Left lobe of liver (tissue), 2 donors: ENCODE data around the gene PLD4. TPM values are rescaled to one million over a fixed set of nuclear protein-coding genes. Genes with fewer than 3 reads are reported as not detected.
"Not testable (repeated sequence)": the region's sequence is repeated elsewhere in the genome, so short reads cannot be mapped to it uniquely, and the experiment has no call there.

Source experiments
- ATAC-seq: fragments of 200-7000 bp; cut with Tn5 transposase; one replicate; pipeline ENCODE4 v1.9.1; 2020; ENCODE audit warnings: mild to moderate bottlenecking, moderate library complexity
- DNase-seq: peaks from one replicate; pipeline ENCODE4 v3.0.0-alpha.2; 2020; ENCODE audit warnings: low spot score
- total RNA-seq: library from RNA; stranded (reverse); gene quantifications from one replicate; pipeline ENCODE4 v1.2.1, GENCODE V29; 2021
- donor health status: DM: no; HTN: no; CAD: no; lungs with moderate emphysema.
- donor health status: DM: no; HTN: yes; CAD: no.

Gene PLD4
- total RNA-seq, 1 donor from 2014 or later = not detected

DNA sequence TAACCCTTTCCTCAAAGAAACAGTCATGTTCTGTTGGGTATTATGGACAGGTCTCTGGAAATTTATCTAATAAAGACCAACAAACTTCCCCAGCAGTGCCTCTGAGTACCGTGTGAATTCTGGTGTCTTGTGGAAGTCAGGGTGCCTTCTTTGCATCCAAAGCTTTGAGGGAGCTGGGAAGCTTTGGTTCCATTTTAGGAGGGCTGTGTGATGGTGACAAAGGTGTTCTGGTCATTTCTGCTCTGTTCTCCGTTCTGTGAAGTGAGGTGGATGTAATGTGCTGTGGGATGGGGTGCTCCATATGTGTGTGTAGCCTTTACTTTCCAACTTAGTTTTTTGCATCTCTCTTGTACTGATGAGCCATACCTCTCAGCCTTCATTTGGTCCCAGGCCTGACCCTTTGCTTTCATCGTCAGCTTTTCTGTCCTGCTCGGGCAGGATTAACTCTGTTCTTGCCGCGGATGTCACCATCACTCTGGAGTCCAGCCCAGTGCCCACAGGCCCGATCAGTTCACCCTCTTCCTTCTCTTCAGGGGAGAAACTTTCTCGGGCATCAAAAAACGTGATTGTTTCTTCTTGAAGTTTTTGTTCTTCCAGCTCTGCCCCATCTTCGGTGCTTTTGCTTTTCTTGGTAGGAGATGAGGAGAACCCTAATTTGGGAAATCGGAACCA, 13.2 kb downstream of the PLD4 start:
- DNase-seq (peak; percentile 31), ATAC-seq (no peak)

DNA sequence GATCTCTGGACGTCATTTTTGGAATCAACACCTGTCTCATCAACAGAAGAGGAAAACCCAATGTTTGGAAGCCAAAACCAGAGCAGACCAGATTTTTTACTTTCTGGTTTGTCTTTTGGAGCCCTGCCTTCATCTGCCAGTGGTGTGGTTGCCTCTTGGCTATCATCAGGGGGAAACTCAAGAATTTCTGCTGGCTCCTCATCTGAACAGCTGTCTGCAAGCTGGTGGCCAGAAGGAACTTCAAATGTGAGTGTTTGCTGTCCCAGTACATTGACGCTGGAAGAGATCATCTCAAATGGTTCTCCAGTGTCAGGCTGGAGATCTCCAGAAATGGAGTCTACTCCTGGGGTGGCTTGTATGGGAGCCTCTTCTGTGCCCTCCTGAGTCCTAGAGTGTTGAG, 13.8 kb downstream of the PLD4 start:
- ATAC-seq = no peak
- DNase-seq = no peak

DNA sequence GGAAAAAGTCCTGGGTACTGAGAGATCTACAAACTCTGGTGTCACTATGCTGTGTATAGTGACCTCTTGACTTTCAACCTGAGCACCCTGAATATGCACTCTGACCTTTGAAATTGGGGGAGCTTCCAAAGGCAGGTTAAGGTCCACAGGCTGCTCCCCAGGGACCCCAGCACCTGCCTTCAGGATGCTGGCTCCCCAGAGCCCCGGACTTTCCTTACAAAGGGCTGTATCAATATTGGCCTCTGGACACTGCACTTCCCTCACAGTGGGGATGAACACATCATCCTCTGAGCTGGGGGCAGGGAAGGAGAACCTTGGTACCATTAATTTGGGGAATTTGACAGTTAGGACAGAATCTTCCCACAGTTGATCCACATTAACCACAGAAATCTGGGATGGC, 14.3 kb downstream of the PLD4 start:
- no peak for ATAC-seq
- no peak for DNase-seq

DNA sequence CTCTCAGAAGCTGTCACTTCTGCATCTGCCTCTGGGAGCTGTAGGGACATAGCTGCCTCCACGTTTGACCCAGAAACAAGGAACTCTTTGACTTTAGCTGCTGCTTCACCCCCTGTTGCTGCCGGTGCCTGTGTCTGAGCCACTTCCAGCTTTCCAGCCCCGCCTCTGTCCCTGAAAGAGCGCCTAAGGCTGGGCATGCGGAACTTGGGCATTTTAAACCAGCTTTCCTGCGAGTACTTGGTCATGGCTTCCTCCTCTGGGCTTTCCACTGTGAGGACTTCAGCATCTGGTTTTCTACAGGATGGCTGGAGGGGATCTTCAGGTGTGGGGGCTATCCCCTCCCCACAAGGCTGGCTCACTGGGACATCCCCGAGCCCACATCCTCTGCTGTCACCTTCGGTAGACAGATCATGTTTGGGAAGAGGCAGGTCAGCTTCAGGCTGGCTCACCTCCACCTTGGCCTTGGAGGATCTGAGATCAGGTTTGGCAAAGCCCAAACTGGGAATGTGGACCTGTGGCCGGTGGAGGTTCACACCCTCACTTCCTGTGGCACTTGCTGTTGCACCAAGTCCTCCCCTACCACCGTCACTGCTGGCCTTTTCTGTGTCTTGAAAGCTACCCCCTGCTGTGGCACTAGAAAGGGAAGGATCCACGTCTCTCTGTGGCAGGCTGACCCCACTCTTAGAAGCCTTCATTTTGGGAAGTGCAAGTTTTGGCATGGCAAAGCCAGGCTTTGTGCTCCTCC, 15.2 kb downstream of the PLD4 start:
- ATAC-seq (no peak), DNase-seq (peak; percentile 29)

DNA sequence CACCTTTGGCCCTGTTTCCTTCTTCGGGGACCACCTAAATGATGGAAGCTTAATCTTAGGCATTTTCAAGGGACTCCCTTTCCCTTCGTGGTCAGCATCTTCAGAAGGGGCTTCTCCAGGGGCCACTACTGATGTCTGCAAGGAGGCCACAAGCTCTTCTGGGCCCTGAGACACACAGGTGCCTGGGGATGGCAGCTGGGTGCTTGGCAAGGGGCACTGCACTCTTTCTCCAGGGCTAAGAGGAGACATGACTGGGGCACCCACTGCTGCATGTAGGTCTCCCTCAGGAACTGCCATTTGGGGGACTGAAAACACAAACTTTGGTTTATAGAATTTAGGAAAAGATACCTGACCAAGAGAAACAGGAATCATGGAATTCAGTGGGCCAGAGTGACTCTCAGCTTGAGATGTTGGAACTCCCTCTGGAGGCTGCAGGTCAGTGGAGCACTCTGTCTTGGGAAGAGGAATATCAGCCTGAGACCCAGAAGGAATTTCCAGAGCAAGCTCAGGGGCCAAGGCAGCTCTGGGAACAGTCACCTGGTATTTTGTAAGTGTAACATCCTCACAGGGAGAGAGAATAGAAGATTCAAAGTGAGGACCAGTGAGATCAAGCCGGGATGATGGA, 16.0 kb downstream of the PLD4 start:
- DNase-seq = no peak
- no peak for ATAC-seq

DNA sequence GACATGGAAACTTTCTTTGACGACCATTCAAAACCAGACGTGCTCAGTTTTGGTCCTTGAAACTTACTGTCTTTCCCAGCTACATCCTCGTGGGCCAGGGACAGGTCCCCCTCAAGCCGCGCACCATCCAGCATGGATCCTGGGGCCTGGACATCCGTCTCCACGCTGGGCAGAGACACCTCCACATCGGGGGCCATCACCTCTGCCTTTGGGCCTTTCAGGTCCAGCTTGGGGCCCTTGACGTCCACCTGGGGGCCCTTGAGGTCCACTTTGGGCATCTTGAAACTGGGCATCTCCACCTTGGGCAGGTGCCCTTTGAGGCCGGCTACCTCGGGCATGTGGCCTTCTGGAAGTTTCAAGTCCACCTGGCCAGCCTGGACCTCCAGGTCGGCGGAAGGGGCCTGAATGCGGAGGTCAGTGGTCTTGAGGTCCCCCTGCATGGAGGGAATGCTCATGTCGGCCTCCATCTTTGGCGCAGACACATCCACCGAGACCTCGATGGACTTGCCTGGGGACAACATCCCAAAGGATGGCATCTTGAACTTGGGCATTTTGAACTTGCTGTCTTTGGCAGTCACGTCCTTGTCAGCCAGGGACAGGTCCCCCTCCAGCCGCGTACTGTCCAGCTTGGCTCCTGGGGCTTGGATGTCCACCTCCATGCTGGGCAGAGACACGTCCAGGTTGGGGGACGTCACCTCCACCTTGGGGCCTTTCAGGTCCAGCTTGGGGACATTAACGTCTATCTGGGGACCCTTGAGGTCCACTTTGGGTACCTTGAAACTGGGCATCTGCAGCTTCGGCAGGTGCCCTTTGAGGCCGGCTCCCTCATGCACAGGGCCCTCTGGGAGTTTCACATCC, 17.1 kb downstream of the PLD4 start:
- ATAC-seq = no peak
- no peak for DNase-seq

DNA sequence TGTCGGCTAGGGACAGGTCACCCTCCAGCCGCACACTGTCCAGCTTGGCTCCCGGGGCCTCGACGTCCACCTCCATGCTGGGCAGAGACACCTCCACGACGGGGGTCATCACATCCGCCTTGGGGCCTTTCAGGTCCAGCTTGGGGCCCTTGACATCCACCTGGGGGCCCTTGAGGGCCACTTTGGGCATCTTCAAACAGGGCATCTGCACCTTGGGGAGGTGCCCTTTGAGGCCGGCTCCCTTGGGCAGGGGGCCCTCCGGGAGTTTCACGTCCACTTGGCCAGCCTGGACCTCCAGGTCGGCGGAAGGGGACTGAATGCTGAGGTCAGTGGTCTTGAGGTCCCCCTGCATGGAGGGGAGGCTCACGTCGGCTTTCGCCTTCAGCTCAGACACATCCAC, 17.9 kb downstream of the PLD4 start:
- no peak for DNase-seq

DNA sequence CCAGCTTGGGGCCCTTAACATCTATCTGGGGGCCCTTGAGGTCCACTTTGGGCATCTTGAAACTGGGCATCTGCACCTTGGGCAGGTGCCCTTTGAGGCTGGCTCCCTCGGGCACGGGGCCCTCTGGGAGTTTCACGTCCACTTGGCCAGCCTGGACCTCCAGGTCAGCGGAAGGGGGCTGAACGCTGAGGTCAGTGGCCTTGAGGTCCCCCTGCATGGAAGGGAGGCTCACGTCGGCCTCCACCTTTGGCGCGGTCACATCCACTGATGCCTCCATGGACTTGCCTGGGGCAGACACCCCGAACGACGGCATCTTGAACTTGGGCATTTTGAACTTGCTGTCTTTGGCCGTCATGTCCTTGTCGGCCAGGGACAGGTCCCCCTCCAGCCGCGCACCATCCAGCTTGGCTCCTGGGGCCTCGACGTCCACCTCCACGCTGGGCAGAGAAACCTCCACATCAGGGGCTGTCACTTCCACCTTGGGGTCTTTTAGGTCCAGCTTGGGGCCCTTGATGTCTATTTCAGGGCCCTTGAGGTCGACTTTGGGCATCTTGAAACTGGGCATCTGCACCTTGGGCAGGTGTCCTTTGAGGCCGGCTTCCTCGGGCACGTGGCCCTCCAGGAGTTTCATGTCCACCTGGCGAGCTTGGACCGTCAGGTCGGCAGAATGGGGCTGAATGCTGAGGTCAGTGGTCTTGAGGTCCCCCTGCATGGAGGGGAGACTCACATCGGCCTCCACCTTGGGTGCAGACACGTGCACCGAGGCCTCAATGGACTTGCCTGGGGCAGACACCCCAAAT, 18.7 kb downstream of the PLD4 start:
- not testable (repeated sequence) for DNase-seq, ATAC-seq

More for the DNA sequence above, 17.9 kb downstream of the PLD4 start:
- ATAC-seq = no peak

DNA sequence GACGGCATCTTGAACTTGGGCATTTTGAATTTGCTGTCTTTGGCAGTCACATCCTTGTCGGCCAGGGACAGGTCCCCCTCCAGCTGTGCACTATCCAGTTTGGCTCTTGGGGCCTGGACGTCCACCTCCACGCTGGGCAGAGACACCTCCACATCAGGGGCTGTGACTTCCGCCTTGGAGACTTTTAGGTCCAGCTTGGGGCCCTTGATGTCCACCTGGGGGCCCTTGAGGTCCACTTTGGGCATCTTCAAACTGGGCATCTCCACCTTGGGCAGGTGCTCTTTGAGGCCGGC, 19.3 kb downstream of the PLD4 start:
- not testable (repeated sequence) for ATAC-seq, DNase-seq

DNA sequence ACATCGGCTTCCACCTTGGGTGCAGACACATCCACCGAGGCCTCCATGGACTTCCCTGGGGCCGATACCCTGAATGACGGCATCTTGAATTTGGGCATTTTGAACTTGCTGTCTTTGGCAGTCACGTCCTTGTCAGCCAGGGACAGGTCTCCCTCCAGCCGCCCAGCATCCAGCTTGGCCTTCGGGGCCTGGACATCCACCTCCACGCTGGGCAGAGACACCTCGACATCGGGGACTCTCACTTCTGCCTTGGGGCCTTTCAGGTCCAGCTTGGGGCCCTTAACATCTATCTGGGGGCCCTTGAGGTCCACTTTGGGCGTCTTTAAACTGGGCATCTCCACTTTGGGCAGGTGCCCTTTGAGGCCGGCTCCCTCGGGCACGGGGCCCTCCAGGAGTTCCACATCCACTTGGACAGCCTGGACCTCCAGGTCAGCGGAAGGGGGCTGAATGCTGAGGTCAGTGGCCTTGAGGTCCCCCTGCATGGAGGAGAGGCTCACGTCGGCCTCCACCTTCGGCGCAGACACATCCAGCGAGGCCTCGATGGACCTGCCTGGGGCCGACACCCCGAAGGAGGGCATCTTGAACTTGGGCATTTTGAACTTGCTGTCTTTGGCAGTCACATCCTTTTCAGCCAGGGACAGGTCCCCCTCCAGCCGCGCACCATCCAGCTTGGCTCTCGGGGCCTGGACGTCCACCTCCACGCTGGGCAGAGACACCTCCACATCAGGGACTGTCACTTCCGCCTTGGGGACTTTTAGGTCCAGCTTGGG, 19.9 kb downstream of the PLD4 start:
- not testable (repeated sequence) for ATAC-seq, DNase-seq

DNA sequence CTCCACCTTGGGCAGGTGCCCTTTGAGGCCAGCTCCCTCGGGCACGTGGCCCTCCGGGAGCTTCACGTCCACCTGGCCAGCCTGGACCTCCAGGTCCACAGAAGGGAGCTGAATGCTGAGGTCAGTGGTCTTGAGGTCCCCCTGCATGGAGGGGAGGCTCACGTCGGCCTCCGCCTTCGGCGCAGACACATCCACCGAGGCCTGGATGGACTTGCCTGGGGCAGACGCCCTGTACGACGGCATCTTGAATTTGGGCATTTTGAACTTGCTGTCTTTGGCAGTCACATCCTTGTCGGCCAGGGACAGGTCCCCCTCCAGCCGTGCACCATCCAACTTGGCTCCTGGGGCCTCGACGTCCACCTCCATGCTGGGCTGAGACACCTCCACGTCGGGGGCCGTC, 20.6 kb downstream of the PLD4 start:
- not testable (repeated sequence) for ATAC-seq, DNase-seq

DNA sequence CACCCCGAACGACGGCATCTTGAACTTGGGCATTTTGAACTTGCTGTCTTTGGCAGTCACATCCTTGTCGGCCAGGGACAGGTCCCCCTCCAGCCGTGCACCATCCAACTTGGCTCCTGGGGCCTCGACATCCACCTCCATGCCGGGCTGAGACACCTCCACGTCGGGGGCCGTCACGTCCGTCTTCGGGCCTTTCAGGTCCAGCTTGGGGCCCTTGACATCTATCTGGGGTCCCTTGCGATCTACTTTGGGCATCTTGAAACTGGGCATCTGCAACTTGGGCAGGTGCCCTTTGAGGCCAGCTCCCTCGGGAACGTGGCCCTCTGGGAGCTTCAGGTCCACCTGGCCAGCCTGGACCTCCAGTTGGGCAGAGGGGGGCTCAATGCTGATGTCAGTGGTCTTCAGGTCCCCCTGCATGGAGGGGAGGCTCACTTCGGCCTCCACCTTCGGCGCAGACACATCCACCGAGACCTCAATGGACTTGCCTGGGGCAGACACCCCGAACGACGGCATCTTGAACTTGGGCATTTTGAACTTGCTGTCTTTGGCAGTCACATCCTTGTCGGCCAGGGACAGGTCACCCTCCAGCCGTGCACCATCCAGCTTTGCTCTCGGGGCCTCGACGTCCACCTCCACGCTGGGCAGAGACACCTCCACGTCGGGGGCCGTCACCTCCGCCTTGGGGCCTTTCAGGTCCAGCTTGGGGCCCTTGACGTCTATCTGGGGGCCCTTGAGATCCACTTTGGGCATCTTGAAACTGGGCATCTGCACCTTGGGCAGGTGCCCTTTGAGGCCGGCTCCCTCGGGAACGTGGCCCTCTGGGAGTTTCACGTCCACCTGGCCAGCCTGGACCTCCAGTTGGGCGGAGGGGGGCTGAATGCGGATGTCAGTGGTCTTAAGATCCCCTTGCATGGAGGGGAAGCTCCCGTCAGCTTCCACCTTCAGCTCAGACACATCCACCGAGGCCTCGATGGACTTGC, 21.6 kb downstream of the PLD4 start:
- not testable (repeated sequence) for DNase-seq

DNA sequence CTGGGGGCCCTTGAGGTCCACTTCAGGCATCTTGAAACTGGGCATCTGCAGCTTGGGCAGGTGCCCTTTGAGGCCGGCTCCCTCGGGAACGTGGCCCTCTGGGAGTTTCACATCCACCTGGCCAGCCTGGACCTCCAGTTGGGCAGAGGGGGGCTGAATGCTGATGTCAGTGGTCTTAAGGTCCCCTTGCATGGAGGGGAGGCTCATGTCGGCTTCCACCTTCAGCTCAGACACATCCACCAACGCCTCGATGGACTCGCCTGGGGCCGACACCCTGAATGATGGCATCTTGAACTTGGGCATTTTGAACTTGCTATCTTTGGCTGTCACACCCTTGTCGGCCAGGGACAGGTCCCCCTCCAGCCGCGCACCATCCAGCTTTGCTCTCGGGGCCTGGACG, 22.5 kb downstream of the PLD4 start:
- not testable (repeated sequence) for ATAC-seq, DNase-seq

More for the DNA sequence above, 21.6 kb downstream of the PLD4 start:
- ATAC-seq = not testable (repeated sequence)

DNA sequence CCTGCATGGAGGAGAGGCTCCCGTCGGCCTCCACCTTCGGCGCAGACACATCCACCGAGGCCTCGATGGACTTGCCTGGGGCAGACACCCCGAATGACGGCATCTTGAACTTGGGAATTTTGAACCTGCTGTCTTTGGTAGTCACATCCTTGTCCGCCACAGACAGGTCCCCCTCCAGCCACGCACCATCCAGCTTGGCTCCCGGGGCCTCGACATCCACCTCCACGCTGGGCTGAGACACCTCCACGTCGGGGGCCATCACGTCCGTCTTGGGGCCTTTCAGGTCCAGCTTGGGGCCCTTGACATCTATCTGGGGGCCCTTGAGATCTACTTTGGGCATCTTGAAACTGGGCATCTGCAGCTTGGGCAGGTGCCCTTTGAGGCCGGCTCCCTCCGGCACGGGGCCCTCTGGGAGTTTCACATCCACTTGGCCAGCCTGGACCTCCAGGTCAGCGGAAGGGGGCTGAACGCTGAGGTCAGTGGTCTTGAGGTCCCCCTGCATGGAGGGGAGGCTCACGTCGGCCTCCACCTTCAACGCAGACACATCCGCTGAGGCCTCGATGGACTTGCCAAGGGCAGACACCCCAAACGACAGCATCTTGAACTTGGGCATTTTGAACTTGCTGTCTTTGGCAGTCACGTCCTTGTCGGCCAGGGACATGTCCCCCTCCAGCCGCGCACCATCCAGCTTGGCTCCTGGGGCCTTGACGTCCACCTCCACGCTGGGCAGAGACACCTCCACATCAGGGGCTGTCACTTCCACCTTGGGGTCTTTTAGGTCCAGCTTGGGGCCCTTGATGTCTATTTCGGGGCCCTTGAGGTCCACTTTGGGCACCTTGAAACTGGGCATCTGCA, 23.4 kb downstream of the PLD4 start:
- DNase-seq, ATAC-seq: not testable (repeated sequence)

DNA sequence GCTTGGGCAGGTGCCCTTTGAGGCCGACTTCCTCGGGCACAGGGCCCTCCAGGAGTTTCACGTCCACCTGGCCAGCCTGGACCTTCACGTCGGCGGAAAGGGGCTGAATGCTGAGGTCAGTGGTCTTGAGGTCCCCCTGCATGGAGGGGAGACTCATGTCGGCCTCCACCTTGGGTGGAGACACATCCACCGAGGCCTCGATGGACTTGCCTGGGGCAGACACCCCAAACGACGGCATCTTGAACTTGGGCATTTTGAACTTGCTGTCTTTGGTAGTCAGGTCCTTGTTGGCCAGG, 24.0 kb downstream of the PLD4 start:
- ATAC-seq = no peak
- DNase-seq = no peak

DNA sequence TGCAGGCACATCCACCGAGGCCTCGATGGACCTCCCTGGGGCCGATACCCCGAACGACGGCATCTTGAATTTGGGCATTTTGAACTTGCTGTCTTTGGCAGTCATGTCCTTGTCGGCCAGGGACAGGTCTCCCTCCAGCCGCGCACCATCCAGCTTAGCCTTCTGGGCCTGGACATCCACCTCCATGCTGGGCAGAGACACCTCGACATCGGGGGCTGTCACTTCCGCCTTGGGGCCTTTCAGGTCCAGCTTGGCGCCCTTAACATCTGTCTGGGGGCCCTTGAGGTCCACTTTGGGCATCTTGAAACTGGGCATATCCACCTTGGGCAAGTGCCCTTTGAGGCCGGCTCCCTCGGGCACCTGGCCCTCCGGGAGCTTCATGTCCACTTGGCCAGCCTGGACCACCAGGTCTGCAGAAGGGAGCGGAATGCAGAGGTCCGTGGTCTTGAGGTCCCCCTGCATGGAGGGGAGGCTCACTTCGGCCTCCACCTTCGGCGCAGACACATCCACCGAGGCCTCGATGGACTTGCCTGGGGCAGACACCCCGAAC, 24.8 kb downstream of the PLD4 start:
- not testable (repeated sequence) for ATAC-seq, DNase-seq

DNA sequence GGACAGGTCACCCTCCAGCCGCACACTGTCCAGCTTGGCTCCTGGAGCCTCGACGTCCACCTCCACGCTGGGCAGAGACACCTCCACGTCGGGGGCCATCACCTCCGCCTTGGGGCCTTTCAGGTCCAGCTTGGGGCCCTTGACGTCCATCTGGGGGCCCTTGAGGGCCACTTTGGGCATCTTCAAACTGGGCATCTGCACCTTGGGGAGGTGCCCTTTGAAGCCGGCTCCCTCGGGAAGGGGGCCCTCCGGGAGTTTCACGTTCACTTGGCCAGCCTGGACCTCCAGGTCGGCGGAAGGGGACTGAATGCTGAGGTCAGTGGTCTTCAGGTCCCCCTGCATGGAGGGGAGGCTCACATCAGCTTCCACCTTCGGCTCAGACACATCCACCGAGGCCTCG, 25.3 kb downstream of the PLD4 start:
- ATAC-seq = no peak
- DNase-seq = no peak
